GM21423 (cell line): ENCODE measurements around the gene ANKFN1.

Source experiments
- ATAC-seq: cut with Tn5 transposase; IDR thresholded peaks from one replicate; pipeline ENCODE4 v1.9.1; 2021; ENCODE audit warnings: mild to moderate bottlenecking, moderate library complexity; ENCODE audit not compliant: unreplicated experiment

Gene ANKFN1

DNA sequence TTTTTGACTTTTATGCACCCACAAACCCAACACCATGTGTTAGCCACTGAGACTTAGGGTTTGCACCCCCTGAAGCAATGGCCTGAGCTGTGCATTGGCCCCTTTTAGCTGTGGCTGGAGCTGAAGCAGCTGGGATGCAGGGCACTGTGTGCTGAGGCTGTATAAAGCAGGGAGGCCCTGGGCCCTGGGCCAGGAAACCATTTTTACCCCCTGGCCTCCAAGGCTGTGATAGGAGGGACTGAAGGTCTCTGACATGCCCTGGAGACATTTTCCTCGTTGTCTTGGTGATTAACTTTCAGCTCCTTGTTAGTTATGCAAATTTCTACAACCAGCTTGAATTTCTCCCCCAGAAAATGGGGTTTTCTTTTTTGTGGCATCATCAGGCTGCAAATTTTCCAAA lies 6.7 kb upstream of the ANKFN1 start:
- ATAC-seq, result no peak

DNA sequence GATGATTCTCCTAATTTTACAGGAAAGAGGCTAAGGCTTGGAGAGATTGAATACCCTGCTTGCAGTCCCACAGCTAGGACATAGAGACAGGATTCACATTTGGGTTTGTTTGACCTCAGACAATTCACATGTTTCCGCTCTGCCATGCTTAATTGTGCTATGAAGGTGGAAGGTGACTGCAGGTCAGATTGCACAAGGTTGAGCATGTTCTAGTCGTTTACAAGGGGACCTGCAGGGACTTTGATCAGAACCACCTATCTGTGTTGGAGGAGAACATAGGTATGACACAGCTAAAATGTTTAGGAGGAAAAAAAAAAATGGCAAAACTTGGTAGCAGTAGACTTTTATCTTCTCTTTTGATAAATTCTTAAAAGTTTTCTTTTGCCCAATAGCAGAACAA lies 4.9 kb upstream of the ANKFN1 start:
- no peak for ATAC-seq

DNA sequence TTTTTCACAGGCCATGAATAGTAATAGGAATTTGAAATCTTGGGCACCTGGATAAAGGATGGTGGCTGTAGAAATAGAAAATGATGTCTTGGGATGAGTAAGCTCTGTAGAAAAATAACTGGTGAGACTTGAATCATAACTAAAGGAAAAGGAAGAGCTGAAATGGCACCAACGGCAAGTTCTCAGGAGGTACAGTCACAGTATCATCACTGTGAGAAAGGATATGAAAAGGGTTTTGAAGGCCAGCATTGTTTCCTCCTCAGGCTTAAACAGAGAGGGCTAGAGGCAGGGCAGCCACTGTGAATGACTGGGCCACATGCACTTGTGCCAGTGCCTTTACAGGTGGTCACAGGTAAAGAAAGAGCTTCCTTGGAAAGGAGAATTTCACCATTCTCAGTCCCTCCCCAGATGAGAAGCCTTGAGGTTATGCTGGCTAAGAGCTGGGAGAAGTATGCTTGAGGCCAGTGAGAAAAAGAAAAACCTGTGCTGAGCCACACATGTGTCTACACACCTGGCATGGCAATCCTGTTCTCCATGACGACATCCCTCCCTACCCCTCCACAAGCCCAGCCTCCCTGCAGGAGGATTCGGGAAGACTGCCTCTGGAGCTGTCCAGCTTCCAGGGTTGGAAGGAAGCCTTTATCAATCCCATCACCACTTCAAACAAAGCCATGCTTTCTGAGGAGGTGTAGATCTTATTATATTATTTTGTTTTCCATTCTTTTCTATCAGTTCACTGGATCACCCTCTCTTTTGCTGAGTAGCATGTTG lies 3.8 kb upstream of the ANKFN1 start:
- no peak for ATAC-seq

DNA sequence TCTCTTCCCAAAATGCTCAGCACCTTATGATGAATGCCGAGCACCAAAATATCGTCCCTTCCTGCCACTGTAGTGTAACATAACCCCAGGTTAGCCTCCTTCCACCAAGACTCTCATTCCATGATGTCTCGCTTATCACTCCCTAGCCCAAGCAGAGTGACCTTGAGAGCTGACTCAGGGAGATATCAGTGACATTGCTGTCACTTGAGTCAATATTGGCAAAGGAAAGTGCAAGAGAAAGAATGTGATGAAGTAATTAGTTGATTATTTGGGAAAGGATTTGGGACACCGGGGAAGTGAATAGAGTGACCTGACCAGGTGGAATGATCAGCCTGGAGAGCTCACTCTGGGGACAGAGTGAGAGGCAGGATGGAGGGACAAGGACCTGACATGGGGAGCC lies 2.6 kb upstream of the ANKFN1 start:
- ATAC-seq, result no peak

DNA sequence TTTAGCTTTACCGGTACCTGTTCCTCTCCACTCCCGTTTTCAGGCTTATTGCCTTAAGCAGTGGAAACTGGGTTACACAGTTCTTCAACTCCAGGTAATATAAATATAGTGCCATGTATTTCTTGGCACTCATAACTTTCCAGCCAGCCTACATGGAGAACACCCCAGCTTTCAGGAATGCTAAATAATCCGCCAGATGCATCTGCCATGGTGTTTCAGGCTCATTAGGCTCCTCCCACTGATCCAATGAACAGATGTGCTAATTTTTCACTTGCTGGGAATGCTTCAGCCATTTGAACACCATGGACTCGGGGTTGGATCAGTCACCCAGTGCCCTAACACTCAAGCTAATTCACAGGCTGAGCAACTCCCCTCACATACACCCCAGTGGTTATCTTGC lies 4.6 kb downstream of the ANKFN1 start:
- ATAC-seq, result no peak

DNA sequence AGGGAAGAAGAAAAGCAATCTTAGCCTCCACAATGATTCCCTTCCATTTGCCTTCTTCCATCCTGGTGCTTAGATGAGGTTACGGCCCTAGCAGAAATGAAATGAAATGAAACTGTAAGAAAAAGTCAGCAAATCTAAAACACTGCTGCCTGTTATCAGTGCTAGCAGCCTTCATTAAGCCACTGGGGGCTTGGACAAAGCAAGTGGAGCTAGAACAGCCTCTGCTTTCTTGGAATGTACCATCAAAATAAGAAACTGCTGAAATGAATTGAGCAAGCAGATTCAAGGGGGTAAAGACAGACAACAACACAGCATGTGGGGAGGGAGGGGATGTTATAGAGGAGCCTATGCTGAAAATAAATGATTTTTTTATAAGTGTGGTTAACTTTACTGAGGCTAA lies 5.1 kb downstream of the ANKFN1 start:
- ATAC-seq, result no peak

DNA sequence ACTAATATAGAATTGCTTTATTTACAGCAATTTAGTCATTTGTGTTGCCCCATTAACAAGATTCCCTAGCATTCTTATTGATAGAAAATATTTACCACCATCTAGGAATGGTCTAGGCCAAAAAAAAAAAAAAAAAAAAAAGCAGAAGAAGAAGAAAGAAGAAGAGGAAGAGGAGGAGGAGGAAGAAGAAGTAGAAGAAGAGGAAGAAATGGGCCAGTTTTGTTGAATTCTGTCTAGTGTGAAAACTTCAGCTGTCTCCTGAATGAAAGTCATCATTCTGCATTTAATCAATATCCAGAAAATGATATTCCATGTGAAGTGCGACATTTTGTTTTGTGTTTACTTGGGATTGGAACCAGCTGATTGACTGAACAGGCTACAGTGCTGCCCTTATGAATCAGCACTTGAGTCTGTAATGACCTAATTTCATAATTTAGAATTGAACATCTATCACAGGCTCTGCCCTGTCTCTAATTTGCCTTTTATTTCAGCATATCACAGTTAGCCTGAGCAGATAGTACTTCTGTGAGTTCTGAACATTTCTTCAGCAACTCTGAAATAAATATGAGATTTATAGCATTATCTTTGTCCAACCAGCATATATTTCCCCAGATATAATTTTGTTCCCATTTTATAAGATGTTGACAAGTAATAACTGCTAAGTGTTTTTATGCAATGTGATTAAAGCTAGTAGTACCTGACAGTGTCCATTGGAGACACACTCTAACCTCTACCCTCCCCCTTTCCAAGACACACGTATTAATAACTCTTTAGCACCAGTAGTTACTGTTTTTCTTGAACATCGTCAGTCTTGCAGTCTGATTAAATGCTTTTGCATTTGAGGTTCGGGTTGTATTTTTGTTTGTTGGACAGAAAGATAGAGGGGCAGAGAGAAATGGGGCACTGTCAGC lies 5.9 kb downstream of the ANKFN1 start:
- ATAC-seq, result no peak

DNA sequence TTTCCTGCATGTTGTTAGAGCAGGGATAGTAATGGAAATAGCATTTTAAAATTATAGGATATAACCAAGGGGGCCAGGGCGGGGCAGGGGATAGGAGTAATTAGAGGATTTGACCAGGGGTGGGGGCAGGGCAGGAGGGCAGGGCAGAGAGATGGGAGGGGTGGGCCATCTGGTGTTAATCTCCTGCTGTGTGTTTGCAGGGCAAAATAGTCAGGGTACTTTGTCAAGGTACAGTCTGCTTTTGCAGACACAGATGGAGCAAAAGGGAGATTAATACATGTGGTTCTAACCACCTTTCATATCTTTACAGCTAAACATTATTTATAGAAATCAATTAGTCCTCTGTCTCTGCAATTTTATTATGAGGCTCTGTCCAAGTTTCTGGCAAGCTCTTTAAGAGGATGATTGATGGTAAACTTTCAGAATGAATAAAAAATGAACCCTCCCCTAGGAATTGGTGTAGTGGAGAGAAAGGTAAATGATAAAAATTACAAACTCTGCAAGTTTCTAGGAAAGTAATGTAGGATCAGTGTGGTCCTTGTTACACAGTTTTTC lies 6.6 kb downstream of the ANKFN1 start:
- no peak for ATAC-seq

DNA sequence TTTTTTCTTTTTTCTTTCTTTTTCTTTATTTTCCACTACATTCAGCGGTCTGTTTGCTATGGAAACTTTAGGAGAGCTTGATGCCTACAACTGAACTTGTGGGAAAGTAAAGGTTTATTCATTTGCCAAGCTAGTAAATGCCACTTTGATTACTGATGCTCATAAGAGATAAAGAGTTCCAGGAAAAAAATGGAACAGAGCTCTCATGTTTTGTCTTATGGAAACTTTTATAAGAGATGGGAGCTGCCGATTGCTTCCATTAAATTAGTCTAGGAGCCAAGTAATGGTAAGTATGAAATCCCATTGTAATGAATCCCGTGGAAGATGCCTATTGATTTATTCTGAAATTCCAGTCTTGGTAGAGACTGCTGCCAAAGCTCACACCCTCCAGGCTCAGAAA lies 7.1 kb downstream of the ANKFN1 start:
- ATAC-seq, result no peak

DNA sequence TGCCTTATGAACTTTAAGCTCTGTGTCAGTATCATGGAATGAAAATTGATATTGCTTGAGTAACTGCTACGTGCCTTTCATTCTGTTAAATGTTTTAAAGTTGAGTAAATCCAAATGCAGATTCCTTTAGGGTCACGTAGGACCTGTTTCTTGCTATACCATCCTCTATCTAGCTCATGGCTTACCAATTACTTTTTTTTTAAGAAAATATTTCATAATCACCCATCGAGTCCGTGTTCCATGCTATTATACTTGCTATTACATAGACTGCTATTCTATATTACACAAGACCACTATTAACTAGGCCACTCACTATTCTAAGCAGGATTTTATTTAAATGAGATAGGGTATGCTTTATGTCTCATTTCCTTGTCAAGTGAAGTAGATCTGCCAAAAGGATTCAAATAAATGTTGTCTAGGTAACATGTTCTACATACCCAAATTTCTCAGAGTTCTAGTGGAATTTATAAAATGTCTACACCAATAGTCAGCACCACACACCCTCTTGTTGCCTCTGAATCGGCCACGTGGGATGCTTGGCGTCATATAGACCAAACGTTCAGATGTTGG lies 11.9 kb downstream of the ANKFN1 start:
- ATAC-seq, result no peak

DNA sequence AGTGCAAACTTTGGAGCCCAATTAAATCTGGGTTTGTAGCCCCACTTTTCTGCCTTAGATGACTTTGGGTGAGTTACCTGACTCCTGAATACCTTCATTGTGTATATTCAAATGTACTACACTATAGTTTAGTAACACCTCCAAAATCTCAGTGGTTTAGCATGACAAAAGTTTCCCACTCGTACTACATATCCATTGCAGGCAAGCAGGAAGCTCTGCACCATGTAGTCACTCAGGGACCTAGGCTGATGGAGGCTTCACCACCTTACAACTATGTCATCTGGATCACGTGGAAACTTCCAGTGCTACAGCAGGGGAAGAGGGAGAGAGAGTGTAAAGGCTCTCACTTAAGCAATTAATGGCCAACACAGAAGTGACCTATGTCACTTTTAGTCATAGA lies 14.2 kb downstream of the ANKFN1 start:
- ATAC-seq, result no peak

DNA sequence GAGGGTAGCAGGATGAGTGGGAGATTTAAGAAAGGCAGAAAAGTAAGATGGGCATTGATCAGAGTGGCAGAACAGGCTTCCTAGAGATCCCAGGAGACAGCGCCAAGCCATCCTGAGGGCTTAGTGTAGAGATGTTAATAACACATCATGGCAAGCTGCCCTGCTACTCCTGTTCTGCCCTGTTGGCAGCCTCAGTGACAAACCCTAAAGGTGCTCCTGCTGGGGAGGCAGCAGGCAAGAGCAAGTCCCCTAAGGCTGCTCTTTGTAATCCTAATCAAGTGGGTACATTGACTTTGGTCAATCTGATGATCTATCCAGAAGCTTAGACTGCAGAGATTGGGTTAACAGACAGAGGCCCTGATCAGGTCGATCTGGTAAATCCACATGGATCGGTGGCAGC lies 16.3 kb downstream of the ANKFN1 start:
- ATAC-seq, result no peak

DNA sequence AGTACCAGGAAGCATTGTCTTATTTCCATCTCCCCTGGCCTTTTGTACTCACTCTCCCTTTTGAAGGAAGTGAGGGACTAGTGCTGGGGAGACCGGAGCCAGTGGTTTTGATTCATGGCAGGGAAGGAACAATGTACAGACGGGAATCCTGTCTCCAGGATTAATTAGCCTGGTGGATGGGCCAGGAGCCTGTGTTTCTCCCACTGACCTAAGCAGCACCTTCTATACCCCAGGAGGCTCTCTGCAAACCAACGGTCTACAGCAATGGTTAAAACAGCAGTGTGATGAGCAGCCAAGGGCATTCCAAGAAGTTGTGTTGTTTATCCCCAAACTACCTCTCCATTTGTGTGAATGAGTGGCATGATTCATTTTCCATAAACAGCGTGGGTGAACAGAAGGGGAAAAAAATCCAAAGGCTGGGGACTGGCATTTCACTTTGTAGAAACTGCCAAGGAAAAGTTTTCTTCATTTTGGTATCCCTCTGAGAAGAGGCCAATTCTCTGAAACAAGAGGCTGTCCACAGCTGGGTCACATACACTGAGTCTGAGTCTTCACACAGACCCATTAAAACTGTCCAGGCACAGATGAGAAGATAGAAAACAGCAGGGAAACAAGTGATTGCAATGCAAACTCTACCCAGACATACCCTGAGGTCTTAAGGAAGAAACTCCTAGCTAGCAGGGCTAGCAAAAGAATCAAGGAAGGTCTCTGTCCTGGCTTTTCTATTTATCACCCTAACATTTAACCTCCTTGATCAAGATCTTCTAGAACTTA lies 18.1 kb downstream of the ANKFN1 start:
- no peak for ATAC-seq

DNA sequence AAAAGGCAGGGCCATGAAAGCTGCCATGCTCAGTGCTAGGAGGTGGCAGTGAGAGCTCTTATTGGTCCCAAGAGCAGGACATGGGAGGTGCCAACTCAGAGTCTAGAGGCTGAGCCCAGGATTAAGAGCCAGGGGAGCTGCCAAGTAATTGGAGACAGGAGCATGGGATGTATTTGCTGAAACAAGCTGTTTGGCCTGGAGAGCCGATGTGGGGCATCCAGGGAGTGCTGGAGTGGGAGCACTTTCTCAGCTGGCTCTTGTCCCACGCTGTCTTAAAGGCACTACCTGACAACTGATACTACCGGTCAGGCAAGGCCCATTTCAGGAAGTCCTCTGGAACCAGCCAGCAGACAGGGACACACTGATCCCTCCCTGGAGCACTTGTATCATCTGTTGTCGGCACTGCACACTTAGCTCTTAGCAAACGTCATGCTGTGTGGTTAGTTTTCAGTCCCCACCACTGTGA lies 19.3 kb downstream of the ANKFN1 start:
- no peak for ATAC-seq

DNA sequence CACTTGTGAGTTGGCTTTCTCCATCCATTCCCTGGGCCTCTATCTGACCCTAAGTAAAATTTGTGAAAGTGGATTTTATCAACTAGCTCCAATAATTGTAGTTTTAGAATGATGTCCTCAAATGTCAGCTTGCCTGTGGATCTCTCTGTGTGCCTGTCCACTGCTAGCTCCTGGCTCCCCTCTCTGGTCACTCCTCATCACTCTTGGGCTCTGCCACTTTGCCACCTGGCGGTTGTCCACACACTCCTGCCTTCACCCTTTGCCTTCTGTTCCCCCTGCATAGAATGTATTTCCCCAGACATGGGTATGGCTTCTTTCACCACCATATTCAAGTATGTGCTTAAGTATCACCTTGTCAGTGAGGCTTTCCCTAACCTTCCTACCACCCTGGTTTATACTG lies 19.8 kb downstream of the ANKFN1 start:
- no peak for ATAC-seq

DNA sequence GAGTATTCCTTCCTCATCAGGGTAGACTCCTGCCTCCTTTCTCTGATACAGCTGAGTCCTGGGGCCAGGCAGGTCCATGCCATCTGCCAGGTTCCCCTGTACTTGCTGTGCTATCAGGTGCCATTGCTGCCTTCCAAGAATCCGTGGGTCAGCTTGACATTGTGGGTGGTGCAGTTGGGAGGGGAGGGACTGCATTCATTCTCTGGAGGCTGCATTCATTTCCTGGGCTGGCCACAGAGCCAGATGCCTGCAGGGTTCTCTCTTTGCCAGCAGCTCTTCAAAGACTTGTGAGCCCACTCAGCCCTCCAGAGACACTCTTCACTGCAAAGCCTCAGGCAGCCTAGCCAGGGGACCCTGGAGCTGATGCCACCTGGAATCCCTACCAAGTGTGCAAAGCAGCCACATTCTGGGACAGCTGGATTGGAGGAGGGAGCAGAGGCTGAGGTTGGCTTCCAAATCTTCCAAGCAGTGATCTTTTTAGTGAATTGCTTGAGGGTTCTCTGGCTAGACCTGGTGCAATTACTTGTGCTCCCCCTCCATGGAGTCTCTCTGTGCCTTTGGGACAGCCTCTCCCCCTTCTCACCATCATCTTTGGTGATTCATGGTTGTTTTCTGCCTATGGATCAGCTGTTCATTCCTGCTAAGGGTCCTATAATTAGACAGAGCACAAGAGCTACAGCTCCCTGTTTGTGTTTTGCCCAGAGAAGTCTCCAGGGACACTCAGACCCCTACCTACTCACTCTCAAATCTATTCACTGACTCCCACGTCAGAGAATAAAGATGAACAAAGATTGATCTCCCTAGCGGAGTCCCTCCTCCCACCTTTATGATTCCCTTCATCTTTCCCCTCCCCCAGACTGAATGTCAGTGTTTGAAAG lies 20.9 kb downstream of the ANKFN1 start:
- ATAC-seq, result no peak

DNA sequence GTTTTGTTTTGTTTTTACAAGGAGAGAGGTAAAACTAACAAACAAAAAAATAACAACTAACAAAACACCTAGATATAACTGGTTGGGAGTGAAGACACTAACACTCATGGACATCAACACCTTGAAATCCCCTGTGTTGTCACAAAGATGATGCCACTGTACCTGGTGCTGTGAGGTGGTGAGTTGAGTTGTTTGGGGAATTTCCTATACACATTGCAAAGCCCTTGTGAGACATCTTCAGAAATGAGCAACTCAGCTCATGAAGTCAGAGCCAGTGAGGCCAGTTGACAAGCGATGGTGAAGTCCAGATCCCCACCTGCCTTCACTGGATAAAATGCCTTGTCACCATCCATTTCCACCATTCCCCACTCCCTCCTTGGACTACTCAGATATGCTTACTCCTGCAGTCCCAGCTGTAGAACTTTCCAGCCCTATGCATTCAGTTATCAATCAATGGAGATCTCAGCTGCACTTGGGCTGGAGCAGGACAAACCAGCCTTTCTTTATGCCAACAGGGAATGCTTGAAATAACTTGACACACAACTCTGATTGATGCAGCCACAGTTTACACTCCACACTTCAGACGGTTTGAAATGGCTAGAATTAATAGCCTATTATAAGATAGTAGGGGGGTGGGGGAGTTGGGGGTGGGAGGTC lies 22.2 kb downstream of the ANKFN1 start:
- no peak for ATAC-seq

DNA sequence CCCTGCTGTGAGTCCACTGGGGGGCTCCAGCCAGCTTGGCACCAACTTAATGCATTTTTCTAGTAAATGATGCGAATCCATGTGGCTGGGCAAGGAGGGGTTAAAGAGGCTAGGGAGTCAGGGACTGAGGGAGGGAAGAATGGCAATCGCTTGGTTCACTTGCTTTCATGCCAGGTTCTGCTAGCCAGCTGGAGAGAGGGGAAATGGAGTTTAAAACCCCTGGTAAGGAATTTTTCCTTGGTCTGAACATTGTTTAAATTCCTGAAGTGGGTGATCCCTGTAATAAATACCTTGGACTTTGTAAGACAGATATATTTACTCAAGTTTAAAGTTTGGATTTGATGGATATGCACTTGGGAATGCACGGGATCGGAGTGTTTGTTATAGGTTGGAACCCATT lies 22.8 kb downstream of the ANKFN1 start:
- no peak for ATAC-seq

DNA sequence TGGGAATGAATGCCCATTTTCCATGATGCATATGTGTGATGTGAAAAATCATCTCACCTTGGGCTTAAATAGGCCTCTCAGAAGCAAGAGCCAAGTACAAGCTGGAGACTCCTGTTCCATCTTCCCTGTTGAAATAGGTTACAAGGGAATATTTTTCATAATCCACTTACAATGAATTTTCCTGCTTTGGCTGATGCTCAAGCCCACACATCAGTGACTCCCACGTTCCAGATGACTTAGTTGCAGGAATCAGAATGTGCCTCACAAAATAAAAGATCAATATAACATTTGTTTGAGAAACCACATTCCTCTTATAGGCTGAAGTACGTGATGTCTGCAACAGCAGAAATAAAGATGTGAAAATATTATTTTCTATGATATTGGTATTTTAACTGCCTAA lies 24.1 kb downstream of the ANKFN1 start:
- ATAC-seq, result no peak
